Ovary (tissue), 10 donors: Measurements from ENCODE around the gene ST8SIA6. TPM values are rescaled to one million over a fixed set of nuclear protein-coding genes. Genes with fewer than 3 reads are reported as not detected.
A peak's percentile ranks its signal among the peaks of the same experiment; 100 is the strongest.
"Not testable (repeated sequence)": the region's sequence is repeated elsewhere in the genome, so short reads cannot be mapped to it uniquely, and the experiment has no call there.

ENCODE experiments used
- DNase-seq, 5 donors: peaks; one replicate each; pipeline ENCODE4 v3.0.0-alpha.2; 2019 to 2020
- H3K27ac ChIP-seq, 2 donors: fragments of 200-600 bp; one replicate each; pipeline versions ENCODE4 v1.5.1 to v1.8.0; 2019 to 2022
- H3K27me3 ChIP-seq: fragments of 200-600 bp; one replicate; pipeline ENCODE4 v1.8.0; 2022
- H3K36me3 ChIP-seq: fragments of 200-600 bp; sonication (generic); one replicate; pipeline ENCODE4 v1.5.1; 2019
- H3K4me1 ChIP-seq: one replicate; pipeline ENCODE4 v1.8.1; 2013; ENCODE audit warnings: mild to moderate bottlenecking, moderate library complexity; ENCODE audit not compliant: insufficient read depth
- H3K4me3 ChIP-seq: fragments of 200-600 bp; sonication (generic); one replicate; pipeline ENCODE4 v1.5.1; 2017
- H3K9me3 ChIP-seq, 2 donors: fragments of 200-600 bp in 1 of 2; sonication (generic) in 1 of 2; one replicate each; pipeline versions ENCODE4 v1.5.1 to v1.8.1; 2013 to 2019; ENCODE audit warnings: mild to moderate bottlenecking in 1 of 2, moderate library complexity in 1 of 2
- CTCF ChIP-seq, 3 donors: fragments of 450-650 bp in 2 of 3; fragments of 200-600 bp in 1 of 3; IDR thresholded peaks; one replicate each; pipeline versions ENCODE4 v1.5.1 to v1.8.0; 2016 to 2022; ENCODE audit warnings: antibody characterized with exemption in 3 of 3, mild to moderate bottlenecking in 1 of 3
- EP300 ChIP-seq: sonication (generic); formaldehyde crosslinking; IDR thresholded peaks from one replicate; pipeline ENCODE4 v1.6.1; 2017; ENCODE audit warnings: antibody characterized with exemption
- POLR2A ChIP-seq: fragments of 450-650 bp; IDR thresholded peaks from one replicate; pipeline ENCODE4 v1.6.1; 2017; ENCODE audit warnings: antibody characterized with exemption, mild to moderate bottlenecking, moderate library complexity
- WGBS, 3 donors: extraction: QIAGEN DNeasy Blood & Tissue Kit in 1 of 3; methylation state at CpG; one replicate each; pipeline versions ENCODE4 v1.1.5 to v1.1.7; 2013 to 2017; 5-methylcytosine and 5-hydroxymethylcytosine counted together
- intact Hi-C, 4 donors: fragments of 100-400 bp; cut with DNase I; formaldehyde crosslinking; loops; one replicate each; pipeline versions ENCODE4 v1.11.0 to v1.15.1; 2022 to 2023
- long read RNA-seq, 3 donors: library from polyadenylated mRNA in 2 of 3; unstranded in 2 of 3; transcript quantifications; one replicate each; pipeline ENCODE4 v2.0.0 and lab custom pipeline, GENCODE V29; 2021 to 2026
- polyA plus RNA-seq, 2 donors: library from polyadenylated mRNA; stranded (reverse); fragments of 200-250 nt in 1 of 2; fragments of 350-450 nt in 1 of 2; fragmentation: Illumina TruSeq in 1 of 2; extraction: RNeasy Lipid Tissue Mini Kit (QIAGEN cat#74804) in 1 of 2; gene quantifications; one replicate each; pipeline ENCODE4 v1.2.3, GENCODE V29; 2013 to 2014
- total RNA-seq, 7 donors: library from RNA; depleted of rRNA in 2 of 7; stranded (reverse); fragments of >200 nt in 2 of 7; fragmentation: NEBNext Ultra II Directional in 3 of 7; extraction: Animal tissue kit (Norgen Biotek cat#: 25700) in 3 of 7; gene quantifications; one replicate each; pipeline versions ENCODE4 v1.1.0 to v1.2.4, GENCODE V29; 2016 to 2023
- donor health status: DM: no; HTN: no; CAD: no; lungs with moderate emphysema.
- donor health status: DM: no; HTN: no; CAD: no.
- donor health status: Bipolar disorder and iron deficiency.
- donor health status: DM: yes; HTN: yes; CAD: no.
- donor health status: DM: no; HTN: no; CAD: no.
- donor health status: DM: yes; HTN: yes; CAD: no.

ST8SIA6 gene
- total RNA-seq (1 to 10 TPM in 3 of 7 donors, under 1 TPM in 3, not detected in 1; 0.24 to 2.1 (median 0.95) TPM), polyA plus RNA-seq (1 to 10 TPM in 1 of 2 donors, under 1 TPM in 1; 0.22 to 1.6 TPM)
- long read RNA-seq, donor 1, partial matches to known transcripts = 0 of 1 reads
- long read RNA-seq, donor 1, other reads (novel, unspliced or antisense) = 1 of 1 reads
- long read RNA-seq, donor 2, partial matches to known transcripts = 0 of 14 reads
- long read RNA-seq, donor 2, other reads (novel, unspliced or antisense) = 14 of 14 reads
- long read RNA-seq, donor 3, partial matches to known transcripts = 0 of 2 reads
- long read RNA-seq, donor 3, other reads (novel, unspliced or antisense) = 2 of 2 reads

GRCh38 chr10:17454161-17455014 is at the start of gene ST8SIA6:
ST8SIA6 (minus strand) TSS chr10:17454595; CDS start chr10:17454255, 340 bp downstream.
- intact Hi-C loops = no loop called here

GRCh38 chr10:17503795-17504194 is 49.4 kb upstream of the ST8SIA6 start:
- Histone ChIP-seq H3K36me3 (no peaks in the 10 kb centered on the region), H3K4me3 (no peak overlapping the region), H3K9me3 (no peaks in the 10 kb centered on the region), H3K27me3 (no peaks in the 10 kb centered on the region), H3K27ac (no peak overlapping the region), H3K4me1 (no peaks in the 10 kb centered on the region)
- TF ChIP-seq CTCF (IDR thresholded peaks at IDR 0.05) = no peak
- no peak for TF ChIP-seq POLR2A
- no peak for TF ChIP-seq EP300
- DNase-seq = no peak
- 72 to 79% (median 77%) methylated on average over 7 of the region's 7 CpGs for WGBS, 3 donors
- intact Hi-C loops = no loop called here

More at GRCh38 chr10:17454161-17455014, at the start of gene ST8SIA6:
- TF ChIP-seq EP300 = no peak
- TF ChIP-seq CTCF (IDR thresholded peaks at IDR 0.05) = no peak
- no peak for TF ChIP-seq POLR2A
- WGBS, 3 donors = 2 to 7% (median 3%) methylated on average over 25 to 91 of the region's 91 CpGs
- H3K4me1 ChIP-seq = peaks cover 4% of the 10 kb centered on the region
- H3K4me3 ChIP-seq = peak within 1 kb of the TSS; percentile 24
- DNase-seq = peak in 4 of 5 donors; percentile 28 to 62 (median 39)
- no peaks in the 10 kb centered on the region for H3K27me3 ChIP-seq
- no peak within 1 kb of the TSS for H3K27ac ChIP-seq
- no peaks in the 10 kb centered on the region for H3K36me3 ChIP-seq
- H3K9me3 ChIP-seq = peaks cover 0 to 6% of the 10 kb centered on the region in 2 donors

- Histone ChIP-seq H3K4me1 (no peaks in the 10 kb centered on the region), H3K9me3 (no peaks in the 10 kb centered on the region), H3K36me3 (no peaks in the 10 kb centered on the region), H3K27ac (no peak overlapping the region), H3K27me3 (no peaks in the 10 kb centered on the region), H3K4me3 (no peak overlapping the region)
- intact Hi-C loops = no loop called here
- WGBS, 3 donors = 86 to 97% (median 91%) methylated on average over 2 of the region's 2 CpGs
- DNase-seq = no peak
- TF ChIP-seq POLR2A (no peak), CTCF (IDR thresholded peaks at IDR 0.05) (no peak), EP300 (no peak)
Observed at GRCh38 chr10:17502814-17503213, 48.4 kb upstream of the ST8SIA6 start.

GRCh38 chr10:17499014-17499413 is 44.6 kb upstream of the ST8SIA6 start:
- H3K4me1 ChIP-seq, H3K27me3 ChIP-seq, H3K9me3 ChIP-seq, H3K27ac ChIP-seq, DNase-seq, intact Hi-C loops, H3K4me3 ChIP-seq, H3K36me3 ChIP-seq: not testable (repeated sequence)
- 94 to 96% (median 95%) methylated on average over 5 of the region's 5 CpGs for WGBS, 3 donors
